ENCODE results near the gene CCDC196. TPM values are rescaled to one million over a fixed set of nuclear protein-coding genes. Genes with fewer than 3 reads are reported as not detected.

The CCDC196 gene
- total RNA-seq, 2 experiments from 2014 or later: not detected

- intact Hi-C loops (cut with micrococcal nuclease; ENCODE audit: unreplicated experiment): no loop called here
- H3K4me2 ChIP-seq (ENCODE audit: low read length): no peak overlapping the region
- ChIA-PET POLR2A (no interaction called here), CTCF (ENCODE audit: unreplicated experiment) (no interaction called here)
- no peaks in the 10 kb centered on the region for H3K9me3 ChIP-seq (ENCODE audit: low read length)
- no peaks in the 10 kb centered on the region for H4K20me1 ChIP-seq (ENCODE audit: insufficient read depth, low read length)
- TF ChIP-seq, protein P1, sequence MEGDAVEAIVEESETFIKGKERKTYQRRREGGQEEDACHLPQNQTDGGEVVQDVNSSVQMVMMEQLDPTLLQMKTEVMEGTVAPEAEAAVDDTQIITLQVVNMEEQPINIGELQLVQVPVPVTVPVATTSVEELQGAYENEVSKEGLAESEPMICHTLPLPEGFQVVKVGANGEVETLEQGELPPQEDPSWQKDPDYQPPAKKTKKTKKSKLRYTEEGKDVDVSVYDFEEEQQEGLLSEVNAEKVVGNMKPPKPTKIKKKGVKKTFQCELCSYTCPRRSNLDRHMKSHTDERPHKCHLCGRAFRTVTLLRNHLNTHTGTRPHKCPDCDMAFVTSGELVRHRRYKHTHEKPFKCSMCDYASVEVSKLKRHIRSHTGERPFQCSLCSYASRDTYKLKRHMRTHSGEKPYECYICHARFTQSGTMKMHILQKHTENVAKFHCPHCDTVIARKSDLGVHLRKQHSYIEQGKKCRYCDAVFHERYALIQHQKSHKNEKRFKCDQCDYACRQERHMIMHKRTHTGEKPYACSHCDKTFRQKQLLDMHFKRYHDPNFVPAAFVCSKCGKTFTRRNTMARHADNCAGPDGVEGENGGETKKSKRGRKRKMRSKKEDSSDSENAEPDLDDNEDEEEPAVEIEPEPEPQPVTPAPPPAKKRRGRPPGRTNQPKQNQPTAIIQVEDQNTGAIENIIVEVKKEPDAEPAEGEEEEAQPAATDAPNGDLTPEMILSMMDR (conservative IDR thresholded peaks at IDR 0.05; ENCODE audit: low read length): no peak
- no peak for TF ChIP-seq EZH2phosphoT487 (IDR thresholded peaks at IDR 0.05; ENCODE audit: borderline replicate concordance, low read depth, low read length)
- no TSS peak for BruUV-seq (replicated peaks)
- no peak overlapping the region for H2AFZ ChIP-seq (ENCODE audit: low read length)
- no peaks in the 10 kb centered on the region for H3K79me2 ChIP-seq (ENCODE audit: insufficient read depth, low read depth, low read length)
- H3K4me1 ChIP-seq (ENCODE audit: insufficient read depth, low read length, poor library complexity, severe bottlenecking): no peaks in the 10 kb centered on the region
- no peak overlapping the region for H3K27ac ChIP-seq (ENCODE audit: low read depth, low read length, poor library complexity, severe bottlenecking)
- no peaks in the 10 kb centered on the region for H3K9me2 ChIP-seq (ENCODE audit: insufficient read depth, low read length)
- H3K4me3 ChIP-seq (ENCODE audit: low read depth, low read length, poor library complexity, severe bottlenecking): no peak overlapping the region
- DNase-seq (ENCODE audit: low spot score): no peak
- no peaks in the 10 kb centered on the region for H3K36me3 ChIP-seq (ENCODE audit: insufficient read depth, low read length)
Measured at GRCh38 chr14:66503532-66503931, 17.4 kb downstream of the CCDC196 start.

- no peak for DNase-seq (ENCODE audit: low spot score)
- no TSS peak for BruUV-seq (replicated peaks)
- intact Hi-C loops (cut with micrococcal nuclease; ENCODE audit: unreplicated experiment): no loop called here
- ChIA-PET CTCF (ENCODE audit: unreplicated experiment) (no interaction called here), POLR2A (no interaction called here)
- Histone ChIP-seq H3K36me3 (ENCODE audit: insufficient read depth, low read length) (no peaks in the 10 kb centered on the region), H3K4me1 (ENCODE audit: insufficient read depth, low read length, poor library complexity, severe bottlenecking) (no peaks in the 10 kb centered on the region), H3K4me2 (ENCODE audit: low read length) (no peak overlapping the region), H3K27ac (ENCODE audit: low read depth, low read length, poor library complexity, severe bottlenecking) (no peak overlapping the region), H4K20me1 (ENCODE audit: insufficient read depth, low read length) (no peaks in the 10 kb centered on the region), H2AFZ (ENCODE audit: low read length) (no peak overlapping the region), H3K9me2 (ENCODE audit: insufficient read depth, low read length) (no peaks in the 10 kb centered on the region), H3K4me3 (ENCODE audit: low read depth, low read length, poor library complexity, severe bottlenecking) (no peak overlapping the region), H3K9me3 (ENCODE audit: low read length) (no peaks in the 10 kb centered on the region), H3K79me2 (ENCODE audit: insufficient read depth, low read depth, low read length) (no peaks in the 10 kb centered on the region)
- TF ChIP-seq, protein P1 (conservative IDR thresholded peaks at IDR 0.05; ENCODE audit: low read length): no peak
- no peak for TF ChIP-seq EZH2phosphoT487 (IDR thresholded peaks at IDR 0.05; ENCODE audit: borderline replicate concordance, low read depth, low read length)
Measured at GRCh38 chr14:66507181-66507721, 21.1 kb downstream of the CCDC196 start.

DNA sequence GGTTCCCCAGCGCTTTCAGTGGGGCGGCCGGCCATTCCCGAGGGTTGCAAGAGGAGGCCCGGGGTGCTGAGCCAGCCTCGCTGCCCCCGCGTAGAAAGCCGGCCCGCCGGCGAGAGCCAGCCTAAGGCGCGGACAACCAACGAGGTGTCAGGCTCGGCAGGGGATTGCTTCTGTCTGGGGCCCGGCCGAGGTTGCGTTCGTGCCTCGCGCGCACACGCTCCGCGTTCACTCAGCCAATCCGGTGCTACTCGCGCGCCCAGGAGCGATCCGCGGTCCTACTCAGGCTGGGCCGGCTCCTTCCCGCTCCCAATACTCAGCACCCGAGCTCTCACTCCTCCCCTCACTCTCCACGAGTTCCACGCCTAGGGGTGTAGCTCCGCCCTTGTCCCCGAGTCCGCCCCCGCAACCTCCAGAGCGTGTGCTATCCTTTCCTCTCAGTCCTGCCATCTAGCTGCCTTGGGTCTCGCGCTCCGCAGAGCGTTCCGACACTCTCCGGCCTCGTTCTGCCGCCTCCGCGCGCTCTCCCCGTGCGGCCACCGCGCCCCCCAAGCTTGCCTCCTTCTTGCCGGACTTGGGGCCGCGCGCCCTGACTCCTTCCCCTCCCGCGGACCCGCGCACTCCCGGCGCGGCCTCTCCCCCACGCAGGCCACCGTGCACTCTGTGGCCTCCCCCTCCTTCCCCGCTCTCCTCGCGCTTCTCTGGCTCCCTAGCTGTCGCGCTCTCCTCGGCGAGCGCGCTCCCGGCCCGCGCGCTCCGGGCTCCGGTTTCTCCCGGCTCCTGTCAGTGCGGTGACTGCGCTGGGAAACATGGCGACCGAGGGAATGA lies 21.8 kb downstream of the CCDC196 start, which contains the start of gene GPHN:
Gene GPHN, plus strand, starts transcription at position 426 of the 825 bp plus-strand sequence.
- Histone ChIP-seq H3K9me2 (ENCODE audit: insufficient read depth, low read length) (no peaks in the 10 kb centered on the region), H3K9me3 (ENCODE audit: low read length) (no peaks in the 10 kb centered on the region), H3K4me1 (ENCODE audit: insufficient read depth, low read length, poor library complexity, severe bottlenecking) (no peaks in the 10 kb centered on the region), H4K20me1 (ENCODE audit: insufficient read depth, low read length) (no peaks in the 10 kb centered on the region), H3K79me2 (ENCODE audit: insufficient read depth, low read depth, low read length) (no peaks in the 10 kb centered on the region), H3K4me2 (ENCODE audit: low read length) (no peak within 1 kb of the TSS), H3K36me3 (ENCODE audit: insufficient read depth, low read length) (no peaks in the 10 kb centered on the region), H3K4me3 (ENCODE audit: low read depth, low read length, poor library complexity, severe bottlenecking) (no peak within 1 kb of the TSS), H2AFZ (ENCODE audit: low read length) (no peak within 1 kb of the TSS), H3K27ac (ENCODE audit: low read depth, low read length, poor library complexity, severe bottlenecking) (no peak within 1 kb of the TSS)
- CTCF ChIA-PET (ENCODE audit: unreplicated experiment): no interaction called here
- intact Hi-C loops (cut with micrococcal nuclease; ENCODE audit: unreplicated experiment): no loop called here
- POLR2A ChIA-PET: no interaction called here
- BruUV-seq (replicated peaks): no TSS peak
- no peak for TF ChIP-seq EZH2phosphoT487 (IDR thresholded peaks at IDR 0.05; ENCODE audit: borderline replicate concordance, low read depth, low read length)
- TF ChIP-seq, protein P1 (conservative IDR thresholded peaks at IDR 0.05; ENCODE audit: low read length): no peak
- DNase-seq (ENCODE audit: low spot score): no peak
